HepG2 (cell line): ENCODE data around the gene PCYOX1L. TPM values are rescaled to one million over a fixed set of nuclear protein-coding genes. Genes with fewer than 3 reads are reported as not detected.

Experiments
- BORCS8-MEF2B ChIP-seq: sonication (generic); formaldehyde crosslinking; IDR thresholded peaks from 2 replicates; pipeline ENCODE4 v1.8.0; 2022; ENCODE audit warnings: mild to moderate bottlenecking, missing genetic modification reagents
- EHMT2 ChIP-seq: fragments of 200-600 bp; sonication (generic); IDR thresholded peaks from 2 replicates; pipeline ENCODE4 v1.7.0; 2017; ENCODE audit warnings: antibody characterized with exemption, low read depth, low read length, borderline replicate concordance
- HOXA3 ChIP-seq: sonication (generic); formaldehyde crosslinking; IDR thresholded peaks from 2 replicates; pipeline ENCODE4 v1.5.0; 2020; ENCODE audit warnings: missing genetic modification reagents
- POLR2AphosphoS2 ChIP-seq: IDR thresholded peaks from 2 replicates; pipeline ENCODE4 v1.6.1; 2011; ENCODE audit warnings: low read depth, low read length, improper control_type of control experiment
- RFX5 ChIP-seq: IDR thresholded peaks from 2 replicates; pipeline ENCODE4 v1.6.1; 2011; ENCODE audit warnings: low read depth, low read length, improper control_type of control experiment
- SMAD3 ChIP-seq: sonication (generic); formaldehyde crosslinking; IDR thresholded peaks from 2 replicates; pipeline ENCODE4 v1.4.0; 2020; ENCODE audit warnings: missing genetic modification reagents
- ZNF230 ChIP-seq: sonication (generic); formaldehyde crosslinking; IDR thresholded peaks from 2 replicates; pipeline ENCODE4 v1.4.0; 2020; ENCODE audit warnings: mild to moderate bottlenecking, missing genetic modification reagents
- polyA plus RNA-seq, 8 experiments: library from polyadenylated mRNA; depleted of rRNA in 3 of 8; stranded (reverse) in 7 of 8; unstranded in 1 of 8; fragments of >200 nt; fragmentation: Illumina TruSeq in 4 of 8; extraction: Trizol in 4 of 8; gene quantifications; 2 replicates each; pipeline versions ENCODE4 v1.2.1 to v1.2.3, GENCODE V29; 2011 to 2016; ENCODE audit warnings: low read depth in 4 of 8, missing spikeins in 1 of 8, mixed read lengths in 1 of 8; ENCODE audit not compliant: insufficient read depth in 1 of 8
- total RNA-seq, 5 experiments: library from RNA; depleted of rRNA; stranded (reverse); fragments of >200 nt; fragmentation: Illumina TruSeq; extraction: Trizol; gene quantifications; 2 replicates each; pipeline ENCODE4 v1.2.3, GENCODE V29; 2016; ENCODE audit warnings: low read depth in 1 of 5
- TF ChIP-seq, protein P1 (sequence below): sonication (generic); formaldehyde crosslinking; IDR thresholded peaks from 2 replicates; pipeline ENCODE4 v1.5.0; 2020; ENCODE audit warnings: missing genetic modification reagents, mild to moderate bottlenecking, borderline replicate concordance
- TF ChIP-seq, protein P2 (sequence below): fragments of 450-650 bp; IDR thresholded peaks from 2 replicates; pipeline ENCODE4 v1.6.1; 2017; ENCODE audit warnings: mild to moderate bottlenecking
- TF ChIP-seq, protein P3 (sequence below): sonication (generic); formaldehyde crosslinking; IDR thresholded peaks from one replicate; pipeline ENCODE4 v1.5.1; 2020; ENCODE audit warnings: mild to moderate bottlenecking, missing genetic modification reagents; ENCODE audit errors: not compliant biosample characterization
- TF ChIP-seq, protein P4 (sequence below): sonication (generic); formaldehyde crosslinking; IDR thresholded peaks from 2 replicates; pipeline ENCODE4 v1.8.0; 2022; ENCODE audit warnings: mild to moderate bottlenecking, missing genetic modification reagents

The PCYOX1L gene
- total and polyA plus RNA-seq, 2 of the 13 experiments (the other 11 are each of a cell fraction or from before 2014, with no cell fraction given), result 1.00 to 3.7 TPM

DNA sequence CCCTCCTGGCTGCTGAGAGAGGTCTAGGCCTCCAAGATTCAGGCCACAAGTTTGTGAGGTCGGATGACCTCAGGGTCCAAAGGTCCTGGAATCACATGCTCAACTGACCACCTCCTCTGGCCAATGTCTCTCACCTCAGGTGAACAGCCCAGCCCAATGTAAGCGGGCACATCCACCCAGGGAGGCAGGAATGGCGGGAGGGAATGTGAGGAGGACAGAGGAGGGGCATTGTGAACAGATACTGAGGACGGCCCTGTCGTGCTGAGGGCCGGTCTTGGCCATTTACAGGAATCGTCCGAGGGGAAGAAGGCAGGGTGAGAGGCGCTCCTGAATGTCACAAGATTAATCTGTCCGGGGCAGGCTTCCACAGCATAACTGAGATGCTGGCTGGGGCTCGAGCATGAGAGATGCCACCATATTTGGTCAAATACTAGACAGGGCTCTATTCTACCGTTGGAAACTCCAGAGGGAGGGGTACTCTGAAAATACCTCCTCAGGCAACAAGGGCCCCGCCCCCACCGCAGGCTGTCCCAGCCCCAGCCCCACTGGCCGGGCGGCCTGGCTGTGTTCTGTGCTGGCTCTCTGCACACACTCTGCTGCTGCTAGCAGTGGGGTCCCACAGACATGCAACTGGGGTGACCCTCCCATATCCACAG, 22.7 kb downstream of the PCYOX1L start (continued):
- TF ChIP-seq, protein P1, sequence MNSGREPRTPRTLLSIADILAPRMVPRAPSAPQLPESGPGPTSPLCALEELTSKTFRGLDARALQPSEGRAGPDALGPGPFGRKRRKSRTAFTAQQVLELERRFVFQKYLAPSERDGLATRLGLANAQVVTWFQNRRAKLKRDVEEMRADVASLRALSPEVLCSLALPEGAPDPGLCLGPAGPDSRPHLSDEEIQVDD (CRISPR knock-in tag), result no peak
- TF ChIP-seq EHMT2, result no peak
- peak; percentile 53; the same call in 1 of the 2 replicates for TF ChIP-seq HOXA3
- TF ChIP-seq, protein P2, sequence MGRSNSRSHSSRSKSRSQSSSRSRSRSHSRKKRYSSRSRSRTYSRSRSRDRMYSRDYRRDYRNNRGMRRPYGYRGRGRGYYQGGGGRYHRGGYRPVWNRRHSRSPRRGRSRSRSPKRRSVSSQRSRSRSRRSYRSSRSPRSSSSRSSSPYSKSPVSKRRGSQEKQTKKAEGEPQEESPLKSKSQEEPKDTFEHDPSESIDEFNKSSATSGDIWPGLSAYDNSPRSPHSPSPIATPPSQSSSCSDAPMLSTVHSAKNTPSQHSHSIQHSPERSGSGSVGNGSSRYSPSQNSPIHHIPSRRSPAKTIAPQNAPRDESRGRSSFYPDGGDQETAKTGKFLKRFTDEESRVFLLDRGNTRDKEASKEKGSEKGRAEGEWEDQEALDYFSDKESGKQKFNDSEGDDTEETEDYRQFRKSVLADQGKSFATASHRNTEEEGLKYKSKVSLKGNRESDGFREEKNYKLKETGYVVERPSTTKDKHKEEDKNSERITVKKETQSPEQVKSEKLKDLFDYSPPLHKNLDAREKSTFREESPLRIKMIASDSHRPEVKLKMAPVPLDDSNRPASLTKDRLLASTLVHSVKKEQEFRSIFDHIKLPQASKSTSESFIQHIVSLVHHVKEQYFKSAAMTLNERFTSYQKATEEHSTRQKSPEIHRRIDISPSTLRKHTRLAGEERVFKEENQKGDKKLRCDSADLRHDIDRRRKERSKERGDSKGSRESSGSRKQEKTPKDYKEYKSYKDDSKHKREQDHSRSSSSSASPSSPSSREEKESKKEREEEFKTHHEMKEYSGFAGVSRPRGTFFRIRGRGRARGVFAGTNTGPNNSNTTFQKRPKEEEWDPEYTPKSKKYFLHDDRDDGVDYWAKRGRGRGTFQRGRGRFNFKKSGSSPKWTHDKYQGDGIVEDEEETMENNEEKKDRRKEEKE, result no peak
- TF ChIP-seq, protein P3, sequence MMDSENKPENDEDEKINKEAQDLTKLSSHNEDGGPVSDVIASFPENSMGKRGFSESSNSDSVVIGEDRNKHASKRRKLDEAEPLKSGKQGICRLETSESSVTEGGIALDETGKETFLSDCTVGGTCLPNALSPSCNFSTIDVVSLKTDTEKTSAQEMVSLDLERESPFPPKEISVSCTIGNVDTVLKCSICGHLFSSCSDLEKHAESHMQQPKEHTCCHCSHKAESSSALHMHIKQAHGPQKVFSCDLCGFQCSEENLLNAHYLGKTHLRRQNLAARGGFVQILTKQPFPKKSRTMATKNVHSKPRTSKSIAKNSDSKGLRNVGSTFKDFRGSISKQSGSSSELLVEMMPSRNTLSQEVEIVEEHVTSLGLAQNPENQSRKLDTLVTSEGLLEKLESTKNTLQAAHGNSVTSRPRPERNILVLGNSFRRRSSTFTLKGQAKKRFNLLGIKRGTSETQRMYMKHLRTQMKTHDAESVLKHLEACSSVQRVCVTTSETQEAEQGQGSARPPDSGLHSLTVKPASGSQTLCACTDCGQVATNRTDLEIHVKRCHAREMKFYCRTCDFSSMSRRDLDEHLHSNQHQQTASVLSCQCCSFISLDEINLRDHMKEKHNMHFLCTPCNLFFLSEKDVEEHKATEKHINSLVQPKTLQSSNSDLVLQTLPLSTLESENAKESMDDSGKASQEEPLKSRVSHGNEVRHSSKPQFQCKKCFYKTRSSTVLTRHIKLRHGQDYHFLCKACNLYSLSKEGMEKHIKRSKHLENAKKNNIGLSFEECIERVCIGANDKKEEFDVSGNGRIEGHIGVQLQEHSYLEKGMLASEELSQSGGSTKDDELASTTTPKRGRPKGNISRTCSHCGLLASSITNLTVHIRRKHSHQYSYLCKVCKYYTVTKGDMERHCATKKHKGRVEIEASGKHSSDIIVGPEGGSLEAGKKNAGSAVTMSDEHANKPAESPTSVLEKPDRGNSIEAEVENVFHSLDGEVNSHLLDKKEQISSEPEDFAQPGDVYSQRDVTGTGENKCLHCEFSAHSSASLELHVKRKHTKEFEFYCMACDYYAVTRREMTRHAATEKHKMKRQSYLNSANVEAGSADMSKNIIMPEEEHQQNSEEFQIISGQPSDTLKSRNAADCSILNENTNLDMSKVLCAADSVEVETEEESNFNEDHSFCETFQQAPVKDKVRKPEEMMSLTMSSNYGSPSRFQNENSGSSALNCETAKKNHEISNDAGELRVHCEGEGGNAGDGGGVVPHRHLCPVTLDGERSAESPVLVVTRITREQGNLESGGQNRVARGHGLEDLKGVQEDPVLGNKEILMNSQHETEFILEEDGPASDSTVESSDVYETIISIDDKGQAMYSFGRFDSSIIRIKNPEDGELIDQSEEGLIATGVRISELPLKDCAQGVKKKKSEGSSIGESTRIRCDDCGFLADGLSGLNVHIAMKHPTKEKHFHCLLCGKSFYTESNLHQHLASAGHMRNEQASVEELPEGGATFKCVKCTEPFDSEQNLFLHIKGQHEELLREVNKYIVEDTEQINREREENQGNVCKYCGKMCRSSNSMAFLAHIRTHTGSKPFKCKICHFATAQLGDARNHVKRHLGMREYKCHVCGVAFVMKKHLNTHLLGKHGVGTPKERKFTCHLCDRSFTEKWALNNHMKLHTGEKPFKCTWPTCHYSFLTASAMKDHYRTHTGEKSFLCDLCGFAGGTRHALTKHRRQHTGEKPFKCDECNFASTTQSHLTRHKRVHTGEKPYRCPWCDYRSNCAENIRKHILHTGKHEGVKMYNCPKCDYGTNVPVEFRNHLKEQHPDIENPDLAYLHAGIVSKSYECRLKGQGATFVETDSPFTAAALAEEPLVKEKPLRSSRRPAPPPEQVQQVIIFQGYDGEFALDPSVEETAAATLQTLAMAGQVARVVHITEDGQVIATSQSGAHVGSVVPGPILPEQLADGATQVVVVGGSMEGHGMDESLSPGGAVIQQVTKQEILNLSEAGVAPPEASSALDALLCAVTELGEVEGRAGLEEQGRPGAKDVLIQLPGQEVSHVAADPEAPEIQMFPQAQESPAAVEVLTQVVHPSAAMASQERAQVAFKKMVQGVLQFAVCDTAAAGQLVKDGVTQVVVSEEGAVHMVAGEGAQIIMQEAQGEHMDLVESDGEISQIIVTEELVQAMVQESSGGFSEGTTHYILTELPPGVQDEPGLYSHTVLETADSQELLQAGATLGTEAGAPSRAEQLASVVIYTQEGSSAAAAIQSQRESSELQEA (CRISPR knock-in tag), result no peak
- TF ChIP-seq, protein P4, sequence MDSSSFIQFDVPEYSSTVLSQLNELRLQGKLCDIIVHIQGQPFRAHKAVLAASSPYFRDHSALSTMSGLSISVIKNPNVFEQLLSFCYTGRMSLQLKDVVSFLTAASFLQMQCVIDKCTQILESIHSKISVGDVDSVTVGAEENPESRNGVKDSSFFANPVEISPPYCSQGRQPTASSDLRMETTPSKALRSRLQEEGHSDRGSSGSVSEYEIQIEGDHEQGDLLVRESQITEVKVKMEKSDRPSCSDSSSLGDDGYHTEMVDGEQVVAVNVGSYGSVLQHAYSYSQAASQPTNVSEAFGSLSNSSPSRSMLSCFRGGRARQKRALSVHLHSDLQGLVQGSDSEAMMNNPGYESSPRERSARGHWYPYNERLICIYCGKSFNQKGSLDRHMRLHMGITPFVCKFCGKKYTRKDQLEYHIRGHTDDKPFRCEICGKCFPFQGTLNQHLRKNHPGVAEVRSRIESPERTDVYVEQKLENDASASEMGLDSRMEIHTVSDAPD, result no peak
- TF ChIP-seq SMAD3, result no peak
- TF ChIP-seq RFX5, result no peak
- no peak for TF ChIP-seq ZNF230 (CRISPR knock-in tag)
- no peak for TF ChIP-seq POLR2AphosphoS2
- TF ChIP-seq BORCS8-MEF2B, result peak; percentile 58; the same call in 1 of the 2 replicates
